ENCODE data around the gene UBR2.
"Not testable (repeated sequence)": the region's sequence is repeated elsewhere in the genome, so short reads cannot be mapped to it uniquely, and the experiment has no call there.

GRCh38 chr6:42567237-42567636 lies 3.4 kb downstream of the UBR2 start:
- TF ChIP-seq RAD21 (IDR thresholded peaks at IDR 0.05; ENCODE audit: low read length); CTCF (conservative IDR thresholded peaks at IDR 0.05; ENCODE audit: low read depth, low read length); CEBPB (IDR thresholded peaks at IDR 0.05; ENCODE audit: low read depth, low read length); CHD1 (IDR thresholded peaks at IDR 0.05; ENCODE audit: low read depth, low read length); POLR2A (IDR thresholded peaks at IDR 0.05; ENCODE audit: low read depth, low read length); RCOR1 (IDR thresholded peaks at IDR 0.05; ENCODE audit: insufficient replicate concordance, low read length); RFX5 (IDR thresholded peaks at IDR 0.05; ENCODE audit: low read depth, low read length): not testable (repeated sequence)
